ENCODE results near the gene LRRC49. TPM values are rescaled to one million over a fixed set of nuclear protein-coding genes. Genes with fewer than 3 reads are reported as not detected.

Gene LRRC49
- total and polyA plus RNA-seq, 10 of the 15 experiments (the other 5 are each of a cell fraction or from before 2014, with no cell fraction given), result 1.4 to 3.7 (median 2.9) TPM

DNA sequence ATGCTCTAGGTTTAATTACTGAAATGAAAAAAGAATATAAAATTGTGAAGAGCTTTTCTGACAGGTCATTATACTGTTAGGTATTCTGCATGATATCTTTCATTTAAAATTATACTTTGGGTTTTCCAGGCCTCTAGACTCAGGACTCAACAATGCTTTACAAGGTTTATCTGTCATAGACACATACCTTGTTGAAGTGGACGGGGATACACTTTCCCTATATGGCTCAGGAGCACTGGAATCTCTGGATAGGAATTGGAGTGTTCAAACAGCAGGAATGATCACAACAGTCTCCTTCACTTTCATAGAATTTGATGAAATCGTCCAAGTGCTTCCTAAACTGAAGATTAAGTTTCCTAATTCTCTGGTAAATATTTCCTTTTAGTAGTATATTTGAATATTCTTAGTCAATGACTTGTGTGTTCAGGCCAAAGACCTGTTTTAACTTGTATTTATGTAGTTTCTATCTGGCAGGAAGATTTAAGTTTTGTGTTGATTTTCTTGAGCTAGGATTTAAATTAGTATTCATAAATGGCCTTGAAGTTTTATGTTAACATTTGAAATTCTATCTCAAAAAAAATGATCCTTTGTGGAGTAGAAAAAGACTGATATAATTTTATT, 115.7 kb downstream of the LRRC49 start:
- Histone ChIP-seq H4K20me1 (ENCODE audit: control insufficient read depth, insufficient read depth) (no peaks in the 10 kb centered on the region), H3K27me3 (replicated peaks in 1 of 2; ENCODE audit: control insufficient read depth in 2 of 2, insufficient read depth in 2 of 2, low read length in 1 of 2) (no peaks in the 10 kb centered on the region), H2AFZ (ENCODE audit: control insufficient read depth, low read depth, low read length) (no peak overlapping the region), H3K9ac (ENCODE audit: control insufficient read depth, insufficient read depth, low read length) (no peak overlapping the region), H3K36me3 (ENCODE audit: control insufficient read depth in 2 of 2, insufficient read depth in 2 of 2, low read length in 1 of 2) (no peaks in the 10 kb centered on the region), H3K4me2 (ENCODE audit: control insufficient read depth, insufficient read depth) (no peak overlapping the region), H3K4me3 (no peak overlapping the region), H3K9me3 (replicated peaks; ENCODE audit: control insufficient read depth, insufficient read depth, low read length) (no peaks in the 10 kb centered on the region), H3K4me1 (ENCODE audit: control insufficient read depth, insufficient read depth, low read length) (no peaks in the 10 kb centered on the region), H3K79me2 (ENCODE audit: control insufficient read depth, insufficient read depth, low read length) (no peaks in the 10 kb centered on the region), H3K27ac (ENCODE audit: control insufficient read depth, insufficient read depth) (no peak overlapping the region)
- no peak for ATAC-seq
- intact Hi-C loops (cut with micrococcal nuclease; ENCODE audit: unreplicated experiment) (no loop called here), in situ Hi-C loops (cut with MboI) (no loop called here)
- TF ChIP-seq RUNX3 (IDR thresholded peaks at IDR 0.05; ENCODE audit: low read length), result no peak
- no peak for TF ChIP-seq TCF7 (IDR thresholded peaks at IDR 0.05; ENCODE audit: borderline replicate concordance)
- TF ChIP-seq MYC (IDR thresholded peaks at IDR 0.05; ENCODE audit: insufficient read depth, insufficient read length, insufficient replicate concordance, low read length, severe bottlenecking), result no peak
- TF ChIP-seq, protein P1, sequence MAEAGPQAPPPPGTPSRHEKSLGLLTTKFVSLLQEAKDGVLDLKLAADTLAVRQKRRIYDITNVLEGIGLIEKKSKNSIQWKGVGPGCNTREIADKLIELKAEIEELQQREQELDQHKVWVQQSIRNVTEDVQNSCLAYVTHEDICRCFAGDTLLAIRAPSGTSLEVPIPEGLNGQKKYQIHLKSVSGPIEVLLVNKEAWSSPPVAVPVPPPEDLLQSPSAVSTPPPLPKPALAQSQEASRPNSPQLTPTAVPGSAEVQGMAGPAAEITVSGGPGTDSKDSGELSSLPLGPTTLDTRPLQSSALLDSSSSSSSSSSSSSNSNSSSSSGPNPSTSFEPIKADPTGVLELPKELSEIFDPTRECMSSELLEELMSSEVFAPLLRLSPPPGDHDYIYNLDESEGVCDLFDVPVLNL (IDR thresholded peaks at IDR 0.05; ENCODE audit: low read depth, low read length), result no peak
- TF ChIP-seq, protein P2, sequence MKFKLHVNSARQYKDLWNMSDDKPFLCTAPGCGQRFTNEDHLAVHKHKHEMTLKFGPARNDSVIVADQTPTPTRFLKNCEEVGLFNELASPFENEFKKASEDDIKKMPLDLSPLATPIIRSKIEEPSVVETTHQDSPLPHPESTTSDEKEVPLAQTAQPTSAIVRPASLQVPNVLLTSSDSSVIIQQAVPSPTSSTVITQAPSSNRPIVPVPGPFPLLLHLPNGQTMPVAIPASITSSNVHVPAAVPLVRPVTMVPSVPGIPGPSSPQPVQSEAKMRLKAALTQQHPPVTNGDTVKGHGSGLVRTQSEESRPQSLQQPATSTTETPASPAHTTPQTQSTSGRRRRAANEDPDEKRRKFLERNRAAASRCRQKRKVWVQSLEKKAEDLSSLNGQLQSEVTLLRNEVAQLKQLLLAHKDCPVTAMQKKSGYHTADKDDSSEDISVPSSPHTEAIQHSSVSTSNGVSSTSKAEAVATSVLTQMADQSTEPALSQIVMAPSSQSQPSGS (IDR thresholded peaks at IDR 0.05; ENCODE audit: low read length), result no peak
- TF ChIP-seq RCOR1 (conservative IDR thresholded peaks at IDR 0.05; ENCODE audit: low read depth, low read length), result no peak
- TF ChIP-seq DPF2 (IDR thresholded peaks at IDR 0.05), result no peak
- TF ChIP-seq ZNF217 (IDR thresholded peaks at IDR 0.05), result no peak
- TF ChIP-seq, protein P3, sequence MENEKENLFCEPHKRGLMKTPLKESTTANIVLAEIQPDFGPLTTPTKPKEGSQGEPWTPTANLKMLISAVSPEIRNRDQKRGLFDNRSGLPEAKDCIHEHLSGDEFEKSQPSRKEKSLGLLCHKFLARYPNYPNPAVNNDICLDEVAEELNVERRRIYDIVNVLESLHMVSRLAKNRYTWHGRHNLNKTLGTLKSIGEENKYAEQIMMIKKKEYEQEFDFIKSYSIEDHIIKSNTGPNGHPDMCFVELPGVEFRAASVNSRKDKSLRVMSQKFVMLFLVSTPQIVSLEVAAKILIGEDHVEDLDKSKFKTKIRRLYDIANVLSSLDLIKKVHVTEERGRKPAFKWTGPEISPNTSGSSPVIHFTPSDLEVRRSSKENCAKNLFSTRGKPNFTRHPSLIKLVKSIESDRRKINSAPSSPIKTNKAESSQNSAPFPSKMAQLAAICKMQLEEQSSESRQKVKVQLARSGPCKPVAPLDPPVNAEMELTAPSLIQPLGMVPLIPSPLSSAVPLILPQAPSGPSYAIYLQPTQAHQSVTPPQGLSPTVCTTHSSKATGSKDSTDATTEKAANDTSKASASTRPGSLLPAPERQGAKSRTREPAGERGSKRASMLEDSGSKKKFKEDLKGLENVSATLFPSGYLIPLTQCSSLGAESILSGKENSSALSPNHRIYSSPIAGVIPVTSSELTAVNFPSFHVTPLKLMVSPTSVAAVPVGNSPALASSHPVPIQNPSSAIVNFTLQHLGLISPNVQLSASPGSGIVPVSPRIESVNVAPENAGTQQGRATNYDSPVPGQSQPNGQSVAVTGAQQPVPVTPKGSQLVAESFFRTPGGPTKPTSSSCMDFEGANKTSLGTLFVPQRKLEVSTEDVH (IDR thresholded peaks at IDR 0.05; ENCODE audit: low read depth, partially characterized antibody), result no peak
- TF ChIP-seq CBX3 (IDR thresholded peaks at IDR 0.05; ENCODE audit: borderline replicate concordance, low read depth), result no peak
- TF ChIP-seq SP1 (IDR thresholded peaks at IDR 0.05; ENCODE audit: low read depth, low read length), result no peak
- no peak for TF ChIP-seq SUZ12 (IDR thresholded peaks at IDR 0.05; ENCODE audit: unreplicated experiment)
- no peak for TF ChIP-seq KDM1A (IDR thresholded peaks at IDR 0.05; ENCODE audit: borderline replicate concordance)
- TF ChIP-seq RAD21 (IDR thresholded peaks at IDR 0.05; ENCODE audit: insufficient read depth, low read depth, low read length), result no peak
- no peak for TF ChIP-seq JUNB (IDR thresholded peaks at IDR 0.05)
- TF ChIP-seq RFX5 (IDR thresholded peaks at IDR 0.05; ENCODE audit: low read depth, low read length), result no peak
- no peak for TF ChIP-seq TARDBP (IDR thresholded peaks at IDR 0.05; ENCODE audit: borderline replicate concordance)
- TF ChIP-seq SPI1 (IDR thresholded peaks at IDR 0.05; ENCODE audit: borderline replicate concordance, insufficient read depth, low read depth, low read length), result no peak
- TF ChIP-seq ESRRA (IDR thresholded peaks at IDR 0.05; ENCODE audit: low read length), result no peak
- ChIA-PET SMC1A (ENCODE audit: uncharacterized antibody, unreplicated experiment) (no interaction called here), RAD21 (ENCODE audit: unreplicated experiment) (no interaction called here), CTCF (no interaction called here), POLR2A (no interaction called here)
- WGBS (ENCODE audit: insufficient coverage, insufficient replicate concordance, low lambda C conversion rate, missing lambda C conversion rate), result 3% methylated on average over 2 of the region's 2 CpGs
- no peak for DNase-seq (ENCODE audit: low read depth, low spot score)
- no TSS peak for BruUV-seq (replicated peaks)
- no peak for FAIRE-seq

Measured in GM12878 (cell line).